ENCODE results near the gene LCLAT1.

DNA sequence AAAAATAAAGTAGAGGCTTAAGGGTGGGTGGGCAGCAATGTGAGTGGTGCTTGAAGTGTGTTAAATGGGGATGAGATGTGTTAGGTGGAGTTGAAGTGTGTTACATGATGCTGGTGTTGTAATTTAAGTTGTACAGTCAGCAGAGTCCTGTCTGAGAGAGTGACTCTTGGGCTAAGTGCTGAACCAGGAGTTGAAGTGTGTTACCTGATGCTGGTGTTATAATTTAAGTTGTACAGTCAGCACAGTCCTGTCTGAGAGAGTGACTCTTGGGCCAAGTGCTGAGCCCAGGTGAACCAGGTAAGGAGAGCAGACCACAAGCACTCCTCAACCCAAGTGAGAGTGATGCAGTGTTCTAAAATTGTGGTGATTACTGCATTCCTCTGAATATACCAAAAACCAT lies 40.6 kb downstream of the LCLAT1 start:
- TF ChIP-seq CTCF (IDR thresholded peaks at IDR 0.05; ENCODE audit: low read depth, low read length, missing input control) (no peak), GABPA (IDR thresholded peaks at IDR 0.05 in 1 of 2, conservative IDR thresholded peaks at IDR 0.05 in 1 of 2) (no peak), TAF1 (conservative IDR thresholded peaks at IDR 0.05) (no peak), JUND (IDR thresholded peaks at IDR 0.05) (no peak), MAX (IDR thresholded peaks at IDR 0.05) (no peak), RAD21 (IDR thresholded peaks at IDR 0.05) (no peak), HNF4G (IDR thresholded peaks at IDR 0.05) (no peak)
- TF ChIP-seq, protein P1, sequence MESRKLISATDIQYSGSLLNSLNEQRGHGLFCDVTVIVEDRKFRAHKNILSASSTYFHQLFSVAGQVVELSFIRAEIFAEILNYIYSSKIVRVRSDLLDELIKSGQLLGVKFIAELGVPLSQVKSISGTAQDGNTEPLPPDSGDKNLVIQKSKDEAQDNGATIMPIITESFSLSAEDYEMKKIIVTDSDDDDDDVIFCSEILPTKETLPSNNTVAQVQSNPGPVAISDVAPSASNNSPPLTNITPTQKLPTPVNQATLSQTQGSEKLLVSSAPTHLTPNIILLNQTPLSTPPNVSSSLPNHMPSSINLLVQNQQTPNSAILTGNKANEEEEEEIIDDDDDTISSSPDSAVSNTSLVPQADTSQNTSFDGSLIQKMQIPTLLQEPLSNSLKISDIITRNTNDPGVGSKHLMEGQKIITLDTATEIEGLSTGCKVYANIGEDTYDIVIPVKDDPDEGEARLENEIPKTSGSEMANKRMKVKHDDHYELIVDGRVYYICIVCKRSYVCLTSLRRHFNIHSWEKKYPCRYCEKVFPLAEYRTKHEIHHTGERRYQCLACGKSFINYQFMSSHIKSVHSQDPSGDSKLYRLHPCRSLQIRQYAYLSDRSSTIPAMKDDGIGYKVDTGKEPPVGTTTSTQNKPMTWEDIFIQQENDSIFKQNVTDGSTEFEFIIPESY (IDR thresholded peaks at IDR 0.05) = no peak
- TF ChIP-seq, protein P2, sequence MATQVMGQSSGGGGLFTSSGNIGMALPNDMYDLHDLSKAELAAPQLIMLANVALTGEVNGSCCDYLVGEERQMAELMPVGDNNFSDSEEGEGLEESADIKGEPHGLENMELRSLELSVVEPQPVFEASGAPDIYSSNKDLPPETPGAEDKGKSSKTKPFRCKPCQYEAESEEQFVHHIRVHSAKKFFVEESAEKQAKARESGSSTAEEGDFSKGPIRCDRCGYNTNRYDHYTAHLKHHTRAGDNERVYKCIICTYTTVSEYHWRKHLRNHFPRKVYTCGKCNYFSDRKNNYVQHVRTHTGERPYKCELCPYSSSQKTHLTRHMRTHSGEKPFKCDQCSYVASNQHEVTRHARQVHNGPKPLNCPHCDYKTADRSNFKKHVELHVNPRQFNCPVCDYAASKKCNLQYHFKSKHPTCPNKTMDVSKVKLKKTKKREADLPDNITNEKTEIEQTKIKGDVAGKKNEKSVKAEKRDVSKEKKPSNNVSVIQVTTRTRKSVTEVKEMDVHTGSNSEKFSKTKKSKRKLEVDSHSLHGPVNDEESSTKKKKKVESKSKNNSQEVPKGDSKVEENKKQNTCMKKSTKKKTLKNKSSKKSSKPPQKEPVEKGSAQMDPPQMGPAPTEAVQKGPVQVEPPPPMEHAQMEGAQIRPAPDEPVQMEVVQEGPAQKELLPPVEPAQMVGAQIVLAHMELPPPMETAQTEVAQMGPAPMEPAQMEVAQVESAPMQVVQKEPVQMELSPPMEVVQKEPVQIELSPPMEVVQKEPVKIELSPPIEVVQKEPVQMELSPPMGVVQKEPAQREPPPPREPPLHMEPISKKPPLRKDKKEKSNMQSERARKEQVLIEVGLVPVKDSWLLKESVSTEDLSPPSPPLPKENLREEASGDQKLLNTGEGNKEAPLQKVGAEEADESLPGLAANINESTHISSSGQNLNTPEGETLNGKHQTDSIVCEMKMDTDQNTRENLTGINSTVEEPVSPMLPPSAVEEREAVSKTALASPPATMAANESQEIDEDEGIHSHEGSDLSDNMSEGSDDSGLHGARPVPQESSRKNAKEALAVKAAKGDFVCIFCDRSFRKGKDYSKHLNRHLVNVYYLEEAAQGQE (IDR thresholded peaks at IDR 0.05) = no peak
- TF ChIP-seq, protein P3, sequence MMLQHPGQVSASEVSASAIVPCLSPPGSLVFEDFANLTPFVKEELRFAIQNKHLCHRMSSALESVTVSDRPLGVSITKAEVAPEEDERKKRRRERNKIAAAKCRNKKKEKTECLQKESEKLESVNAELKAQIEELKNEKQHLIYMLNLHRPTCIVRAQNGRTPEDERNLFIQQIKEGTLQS (IDR thresholded peaks at IDR 0.05) = no peak
